Common myeloid progenitor, CD34-positive (primary cell): ENCODE results near the gene IPCEF1.

Experiments
- CTCF ChIA-PET: fragments of 350-600 bp; sonication (Branson Sonifier 250); formaldehyde crosslinking; loops from one replicate; lab custom pipeline; 2021; ENCODE audit warnings: antibody characterized with exemption; lab: Charles Lee
- POLR2A ChIA-PET: fragments of 350-600 bp; sonication (Branson Sonifier 250); formaldehyde crosslinking; loops from one replicate; lab custom pipeline; 2021; ENCODE audit warnings: antibody characterized with exemption; lab: Charles Lee
- DNase-seq, 3 donors: peaks; one replicate each; pipeline versions ENCODE4 v3.0.0 to v3.0.0-alpha.2; 2013
- H3K27ac ChIP-seq, 2 experiments: 1 replicate in 1 of 2; 2 replicates in 1 of 2; pipeline ENCODE4 v1.7.0; 2013; ENCODE audit warnings: inconsistent platforms in 2 of 2, low read length in 2 of 2, mild to moderate bottlenecking in 2 of 2, low read depth in 1 of 2, moderate library complexity in 1 of 2; ENCODE audit not compliant: severe bottlenecking in 2 of 2, insufficient read depth in 1 of 2, poor library complexity in 1 of 2
- H3K27me3 ChIP-seq, 5 experiments: replicated peaks in 2 of 5; 1 replicate in 3 of 5; 2 replicates in 2 of 5; pipeline versions ENCODE4 v1.6.1 to v1.7.0; 2013; ENCODE audit warnings: low read length in 4 of 5, mild to moderate bottlenecking in 2 of 5, moderate library complexity in 2 of 5, inconsistent platforms in 1 of 5; ENCODE audit not compliant: insufficient read depth in 5 of 5, control insufficient read depth in 4 of 5
- H3K36me3 ChIP-seq, 4 experiments: 1 replicate in 2 of 4; 2 replicates in 2 of 4; pipeline versions ENCODE4 v1.6.1 to v1.7.0; 2013; ENCODE audit warnings: low read length in 3 of 4, control low read depth in 1 of 4, mild to moderate bottlenecking in 1 of 4; ENCODE audit not compliant: control insufficient read depth in 4 of 4, insufficient read depth in 4 of 4
- H3K4me1 ChIP-seq, 4 experiments: 1 replicate in 3 of 4; 2 replicates in 1 of 4; pipeline versions ENCODE4 v1.6.1 to v1.7.1; 2013; ENCODE audit warnings: low read length in 3 of 4, mild to moderate bottlenecking in 3 of 4, control low read depth in 1 of 4, inconsistent platforms in 1 of 4, moderate library complexity in 1 of 4; ENCODE audit not compliant: control insufficient read depth in 4 of 4, insufficient read depth in 4 of 4; ENCODE audit errors: control extremely low read depth in 1 of 4
- H3K4me3 ChIP-seq, 7 experiments: 1 replicate in 4 of 7; 2 replicates in 3 of 7; pipeline versions ENCODE4 v1.5.1 to v1.7.0; 2013; ENCODE audit warnings: mild to moderate bottlenecking in 7 of 7, low read length in 6 of 7, moderate library complexity in 6 of 7, inconsistent platforms in 2 of 7, low read depth in 2 of 7, control low read depth in 1 of 7; ENCODE audit not compliant: insufficient read depth in 4 of 7, control insufficient read depth in 1 of 7; ENCODE audit errors: extremely low read depth in 1 of 7
- H3K9me3 ChIP-seq, 5 experiments: 1 replicate in 4 of 5; 2 replicates in 1 of 5; pipeline versions ENCODE4 v1.6.1 to v1.7.1; 2013; ENCODE audit warnings: low read length in 4 of 5, mild to moderate bottlenecking in 2 of 5, inconsistent platforms in 1 of 5, low read depth in 1 of 5, moderate library complexity in 1 of 5; ENCODE audit not compliant: control insufficient read depth in 4 of 5, insufficient read depth in 2 of 5; ENCODE audit errors: control extremely low read depth in 1 of 5
- WGBS: methylation state at CpG from one replicate; pipeline ENCODE4 v1.1.5; 2013; ENCODE audit not compliant: insufficient coverage; 5-methylcytosine and 5-hydroxymethylcytosine counted together

IPCEF1 gene

DNA sequence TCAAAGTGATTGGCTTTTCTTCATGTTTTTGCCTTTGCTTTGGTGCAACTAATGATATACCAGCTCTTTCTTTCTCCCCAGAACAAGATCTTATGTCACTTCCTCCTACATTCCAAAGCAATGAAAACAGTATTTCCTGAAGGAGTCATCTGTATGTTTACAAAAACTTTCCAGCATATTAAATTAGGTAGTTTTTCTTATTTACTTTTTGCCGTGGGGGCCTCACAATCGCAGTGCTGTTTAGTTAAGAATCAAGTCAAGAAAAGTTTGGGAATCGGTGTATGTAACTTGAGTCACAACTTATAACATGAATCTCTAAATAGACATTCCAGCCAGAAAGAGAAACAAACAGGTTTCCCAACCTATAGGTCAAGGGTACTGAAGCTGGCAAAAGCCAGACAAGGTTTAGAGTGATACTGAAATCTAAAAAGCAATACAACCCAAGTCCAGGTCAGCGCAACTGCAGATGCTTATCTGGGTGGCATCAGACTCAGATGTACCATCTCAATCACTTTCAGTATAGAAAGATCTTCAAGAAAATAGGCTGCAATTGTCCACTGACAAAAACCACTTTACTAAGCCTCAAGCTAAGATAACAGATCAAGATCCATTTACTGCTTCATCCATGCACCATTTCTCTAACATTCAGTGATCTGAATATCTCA lies 63.6 kb downstream of the IPCEF1 start:
- Histone ChIP-seq H3K27ac (no peak overlapping the region), H3K36me3 (no peaks in the 10 kb centered on the region), H3K4me1 (peaks cover 0 to 10% (median 1%) of the 10 kb centered on the region in 4 experiments), H3K4me3 (no peak overlapping the region), H3K9me3 (peaks cover 0 to 6% (median 0%) of the 10 kb centered on the region in 5 experiments), H3K27me3 (no peaks in the 10 kb centered on the region)
- ChIA-PET POLR2A (no interaction called here), CTCF (interaction anchor here (1.5 kb wide), 1 partner anchor 16 kb away, joined by 4 read pairs; no protein-coding TSS in a partner anchor)
- WGBS = 100% methylated on average over 1 of the region's 4 CpGs
- no peak for DNase-seq

DNA sequence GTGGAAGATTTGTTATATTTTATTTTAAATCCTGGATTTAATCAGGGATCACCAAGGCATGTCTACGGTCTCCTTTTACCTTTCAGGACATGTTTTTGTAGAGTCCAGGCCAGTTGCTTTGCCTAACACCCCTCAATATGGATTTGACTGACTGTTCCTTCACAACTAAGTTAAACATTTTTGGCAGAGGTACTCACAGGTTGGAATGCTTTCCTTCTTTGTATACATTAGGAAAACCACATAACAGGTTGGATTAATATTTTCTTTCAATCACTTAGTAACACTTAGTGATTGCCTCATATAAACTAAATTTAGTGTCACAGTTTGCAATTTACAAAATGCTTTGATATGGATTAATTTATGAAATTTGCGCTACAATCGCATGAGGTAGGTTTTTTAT lies 64.5 kb downstream of the IPCEF1 start:
- Histone ChIP-seq H3K4me3 (no peak overlapping the region), H3K27me3 (no peaks in the 10 kb centered on the region), H3K9me3 (peaks cover 0 to 6% (median 0%) of the 10 kb centered on the region in 5 experiments), H3K27ac (no peak overlapping the region), H3K36me3 (no peaks in the 10 kb centered on the region), H3K4me1 (peaks cover 0 to 4% (median 0%) of the 10 kb centered on the region in 4 experiments)
- ChIA-PET POLR2A (no interaction called here), CTCF (no interaction called here)
- WGBS = no CpG with 5 or more reads among the region's 3 CpGs
- no peak for DNase-seq

DNA sequence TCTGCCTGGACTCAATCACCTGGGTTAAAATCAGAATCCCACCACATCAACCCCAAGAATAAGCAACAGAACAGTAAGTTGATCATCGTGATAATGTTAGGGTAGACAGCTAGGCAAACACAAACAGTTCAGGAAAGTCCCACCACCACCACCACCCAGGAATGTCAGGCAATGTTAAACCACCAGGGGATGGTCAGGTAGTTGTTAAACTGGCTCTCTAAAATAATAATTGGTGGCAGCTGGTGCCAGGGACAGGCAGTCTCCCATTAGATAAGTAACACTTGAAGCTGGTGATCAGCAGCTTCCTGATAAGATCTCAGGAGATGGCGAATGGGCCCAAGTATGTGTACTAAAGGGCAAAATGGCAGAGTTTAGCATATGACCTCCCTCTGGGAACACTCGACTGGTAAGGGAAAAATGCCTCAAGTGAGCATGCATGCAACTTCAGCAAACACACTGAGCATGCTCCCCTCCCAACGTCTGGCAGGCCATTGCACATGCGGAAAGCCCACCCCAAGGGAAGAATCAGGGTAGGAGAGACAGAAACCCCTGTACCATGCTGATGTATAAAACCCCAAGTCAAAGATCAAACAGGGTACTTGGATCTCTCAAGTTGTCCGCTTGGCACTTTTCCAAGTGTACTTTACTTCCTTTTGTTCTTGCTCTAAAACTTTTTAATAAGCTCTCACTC lies 66.6 kb downstream of the IPCEF1 start:
- WGBS = 93% methylated on average over 4 of the region's 6 CpGs
- Histone ChIP-seq H3K4me3 (no peak overlapping the region), H3K27ac (no peak overlapping the region), H3K9me3 (peaks cover 0 to 6% (median 0%) of the 10 kb centered on the region in 5 experiments), H3K4me1 (peaks cover 0 to 4% (median 0%) of the 10 kb centered on the region in 4 experiments), H3K27me3 (no peaks in the 10 kb centered on the region), H3K36me3 (no peaks in the 10 kb centered on the region)
- ChIA-PET CTCF (interaction anchor here (0.6 to 5.2 kb wide), 3 partner anchors 13 to 135 kb away, joined by 3 to 22 read pairs (median 5); no protein-coding TSS in a partner anchor), POLR2A (no interaction called here)
- peak in 2 of 3 donors; percentile 24 to 42 for DNase-seq

DNA sequence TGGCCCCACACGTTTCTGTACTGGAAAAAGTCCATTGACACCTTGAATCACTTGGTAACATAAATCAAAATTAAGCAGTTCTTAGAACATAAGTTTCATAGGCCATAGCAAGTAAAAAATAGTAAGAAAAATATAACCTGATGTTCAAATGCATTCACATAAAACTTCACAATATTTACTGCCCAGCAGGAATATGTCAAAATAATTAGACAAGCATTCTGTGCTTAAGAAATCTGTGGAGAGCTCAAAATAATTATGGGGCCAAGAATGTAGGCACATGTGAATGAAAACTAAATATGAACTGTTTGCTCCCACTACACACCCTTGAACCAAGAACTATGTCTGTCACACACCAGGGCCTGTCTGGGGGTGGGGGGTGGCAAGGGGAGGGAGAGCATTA lies 70.8 kb downstream of the IPCEF1 start:
- Histone ChIP-seq H3K9me3 (peaks cover 0 to 10% (median 0%) of the 10 kb centered on the region in 5 experiments), H3K4me3 (no peak overlapping the region), H3K36me3 (no peaks in the 10 kb centered on the region), H3K27ac (no peak overlapping the region), H3K4me1 (peaks cover 0 to under 1% (median 0%) of the 10 kb centered on the region in 4 experiments), H3K27me3 (no peaks in the 10 kb centered on the region)
- WGBS = no CpG with 5 or more reads among the region's 1 CpG
- ChIA-PET POLR2A (no interaction called here), CTCF (interaction anchor here (1.3 to 5.2 kb wide), 3 partner anchors 9 to 84 kb away, joined by 4 to 22 read pairs (median 5); no protein-coding TSS in a partner anchor)
- DNase-seq = no peak

DNA sequence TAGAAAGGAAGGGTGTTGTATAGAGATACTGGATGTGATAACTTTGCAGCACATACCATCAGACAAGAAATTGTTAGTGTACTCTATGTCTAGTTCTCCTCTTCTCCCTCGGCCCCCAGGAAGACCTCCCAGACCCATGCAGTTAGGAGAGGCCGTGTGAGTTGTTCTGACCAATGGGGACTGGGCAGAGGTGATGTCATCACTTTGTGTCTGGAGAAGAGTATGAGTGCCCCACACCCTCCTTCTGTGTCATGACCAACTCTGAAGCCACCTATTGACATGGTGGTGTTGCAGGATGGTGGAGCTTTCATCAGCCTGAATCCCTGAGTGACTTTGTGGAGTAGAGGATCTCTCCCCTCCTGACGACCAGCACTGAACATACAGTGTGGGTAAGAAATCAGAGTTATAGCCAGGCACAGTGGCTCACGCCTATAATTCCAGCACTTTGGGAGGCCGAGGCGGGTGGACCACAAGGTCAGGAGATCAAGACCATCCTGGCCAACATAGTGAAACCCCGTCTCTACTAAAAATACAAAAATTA lies 72.2 kb downstream of the IPCEF1 start:
- Histone ChIP-seq H3K9me3 (peaks cover 0 to 4% (median 0%) of the 10 kb centered on the region in 5 experiments), H3K27ac (no peak overlapping the region), H3K36me3 (no peaks in the 10 kb centered on the region), H3K27me3 (no peaks in the 10 kb centered on the region), H3K4me3 (no peak overlapping the region), H3K4me1 (peaks cover 0 to 7% (median 2%) of the 10 kb centered on the region in 4 experiments)
- ChIA-PET POLR2A (no interaction called here), CTCF (interaction anchor here (1.3 to 1.8 kb wide), 2 partner anchors 9 to 86 kb away, joined by 3 to 5 read pairs; no protein-coding TSS in a partner anchor)
- no peak for DNase-seq
- 100% methylated on average over 3 of the region's 7 CpGs for WGBS

DNA sequence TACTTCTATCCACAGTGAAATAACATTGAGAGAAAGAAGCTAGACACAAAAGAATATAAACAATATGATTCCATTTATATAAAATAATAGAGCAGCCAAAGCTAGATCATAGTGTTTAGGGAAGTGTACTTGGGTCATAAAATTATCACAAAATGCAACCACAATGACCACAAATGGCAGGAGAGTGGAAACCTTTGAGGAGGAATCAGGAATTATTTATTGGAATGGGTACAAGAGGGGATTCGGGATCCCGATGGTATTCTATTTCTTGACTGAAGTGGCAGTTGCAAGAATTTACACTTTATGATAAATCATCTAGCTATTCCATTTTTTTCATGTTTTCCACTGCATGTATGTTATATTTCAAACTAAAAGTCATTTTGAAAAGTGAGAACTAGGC lies 76.1 kb downstream of the IPCEF1 start:
- H3K4me3 ChIP-seq = no peak overlapping the region
- ChIA-PET CTCF (interaction anchor here (1.0 to 1.9 kb wide), 4 partner anchors 90 to 127 kb away, joined by 3 to 6 read pairs (median 3); no protein-coding TSS in a partner anchor), POLR2A (no interaction called here)

More for the DNA sequence above, 76.1 kb downstream of the IPCEF1 start:
- no peak overlapping the region for H3K27ac ChIP-seq
- H3K27me3 ChIP-seq = no peaks in the 10 kb centered on the region
- WGBS = no CpG with 5 or more reads among the region's 2 CpGs
- DNase-seq = peak in 2 of 3 donors; percentile 43 to 59
- peaks cover 4 to 29% (median 7%) of the 10 kb centered on the region in 4 experiments for H3K4me1 ChIP-seq
- H3K9me3 ChIP-seq = peaks cover 0 to 4% (median 0%) of the 10 kb centered on the region in 5 experiments
- H3K36me3 ChIP-seq = no peaks in the 10 kb centered on the region
